Right lobe of liver (tissue), 6 donors: ENCODE measurements around the gene LENEP. TPM values are rescaled to one million over a fixed set of nuclear protein-coding genes. Genes with fewer than 3 reads are reported as not detected.

Experiments
- ATAC-seq, 4 donors: fragments of 200-7000 bp; cut with Tn5 transposase; one replicate each; pipeline ENCODE4 v1.9.1; 2020; ENCODE audit warnings: mild to moderate bottlenecking in 4 of 4, moderate library complexity in 4 of 4
- DNase-seq, 3 donors: peaks; one replicate each; pipeline ENCODE4 v3.0.0-alpha.2; 2020
- H3K27ac ChIP-seq, 3 donors: fragments of 200-600 bp; one replicate each; pipeline ENCODE4 v1.8.0; 2022
- H3K27me3 ChIP-seq, 2 donors: fragments of 200-600 bp; one replicate each; pipeline ENCODE4 v1.8.0; 2022
- H3K36me3 ChIP-seq, 4 donors: fragments of 200-600 bp; sonication (generic) in 1 of 4; one replicate each; pipeline versions ENCODE4 v1.5.1 to v1.8.0; 2017 to 2022; ENCODE audit warnings: control low read depth in 1 of 4
- H3K4me1 ChIP-seq, 4 donors: fragments of 200-600 bp; sonication (generic) in 1 of 4; one replicate each; pipeline versions ENCODE4 v1.5.1 to v1.8.0; 2017 to 2022; ENCODE audit warnings: control low read depth in 1 of 4
- H3K4me3 ChIP-seq, 3 donors: fragments of 200-600 bp; one replicate each; pipeline ENCODE4 v1.8.0; 2022
- H3K9me3 ChIP-seq, 4 donors: fragments of 200-600 bp; sonication (generic) in 1 of 4; one replicate each; pipeline versions ENCODE4 v1.5.1 to v1.8.0; 2017 to 2022; ENCODE audit warnings: control low read depth in 1 of 4
- POLR2A ChIP-seq: fragments of 450-650 bp; IDR thresholded peaks from one replicate; pipeline ENCODE4 v1.6.1; 2017; ENCODE audit warnings: antibody characterized with exemption, mild to moderate bottlenecking
- WGBS: methylation state at CpG from one replicate; pipeline ENCODE4 v1.1.6; 2018; ENCODE audit warnings: low coverage, low lambda C conversion rate; ENCODE audit not compliant: insufficient coverage; ENCODE audit errors: missing lambda C conversion rate; 5-methylcytosine and 5-hydroxymethylcytosine counted together
- intact Hi-C, 2 donors: fragments of 100-400 bp; cut with DNase I; formaldehyde crosslinking; loops; one replicate each; pipeline versions ENCODE4 v1.11.2 to v1.14.1; 2022
- total RNA-seq, 6 experiments: library from RNA; depleted of rRNA in 2 of 6; stranded (reverse); fragments of >200 nt in 2 of 6; fragmentation: NEBNext Ultra II Directional in 3 of 6; extraction: Animal tissue kit (Norgen Biotek cat#: 25700) in 3 of 6; gene quantifications; one replicate each; pipeline versions ENCODE4 v1.1.0 to v1.2.4, GENCODE V29; 2016 to 2023
- TF ChIP-seq, protein P1 (sequence below), 4 donors: fragments of 200-600 bp in 3 of 4; fragments of 450-650 bp in 1 of 4; IDR thresholded peaks; one replicate each; pipeline versions ENCODE4 v1.5.1 to v1.8.0; 2016 to 2022; ENCODE audit warnings: antibody characterized with exemption in 4 of 4, mild to moderate bottlenecking in 2 of 4
- donor health status: DM: no; HTN: yes; CAD: no.
- donor health status: DM: no; HTN: no; CAD: no.
- donor health status: DM: no; HTN: no; CAD: no.
- donor health status: DM: no; HTN: yes; CAD: no.
- donor health status: DM: no; HTN: yes; CAD: no.

LENEP gene
- total RNA-seq, 6 experiments from 2014 or later = not detected

DNA sequence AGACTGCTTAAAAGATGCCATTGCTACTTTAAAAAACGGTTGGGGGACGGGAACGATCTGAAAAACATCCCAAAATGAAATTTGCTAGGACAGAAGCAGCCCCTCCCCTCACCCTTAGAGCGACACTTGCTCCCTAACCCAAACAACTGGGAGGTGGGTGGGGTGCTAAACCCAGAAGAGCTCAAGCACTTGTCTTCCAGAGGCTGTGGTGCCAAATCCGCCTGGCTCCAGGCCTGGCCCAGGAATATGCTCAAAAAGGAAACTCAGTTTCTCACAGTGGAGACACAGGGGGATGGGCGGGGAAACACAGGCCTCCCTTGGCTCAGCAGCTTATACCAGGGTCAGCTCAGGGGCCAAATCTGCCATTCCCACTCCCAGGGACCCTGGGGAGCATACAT, 36.8 kb upstream of the LENEP start:
- DNase-seq (peak in 1 of 3 donors; percentile 59), ATAC-seq (no peak)
- Histone ChIP-seq H3K4me3 (peak overlapping the region; percentile 35 to 66 (median 54)), H3K9me3 (no peaks in the 10 kb centered on the region), H3K4me1 (peaks cover 0 to 35% (median 4%) of the 10 kb centered on the region in 4 donors), H3K27me3 (no peaks in the 10 kb centered on the region), H3K36me3 (peaks cover 0 to 12% (median 2%) of the 10 kb centered on the region in 4 donors), H3K27ac (peak overlapping the region in 2 of 3 donors; percentile 53 to 74)
- intact Hi-C loops = loop anchor here in 1 of 2 donors (10.0 kb wide), 1 partner anchor 98 kb away; the partner anchor contains the start of gene ADAM15
- no peak for TF ChIP-seq POLR2A
- TF ChIP-seq, protein P1, sequence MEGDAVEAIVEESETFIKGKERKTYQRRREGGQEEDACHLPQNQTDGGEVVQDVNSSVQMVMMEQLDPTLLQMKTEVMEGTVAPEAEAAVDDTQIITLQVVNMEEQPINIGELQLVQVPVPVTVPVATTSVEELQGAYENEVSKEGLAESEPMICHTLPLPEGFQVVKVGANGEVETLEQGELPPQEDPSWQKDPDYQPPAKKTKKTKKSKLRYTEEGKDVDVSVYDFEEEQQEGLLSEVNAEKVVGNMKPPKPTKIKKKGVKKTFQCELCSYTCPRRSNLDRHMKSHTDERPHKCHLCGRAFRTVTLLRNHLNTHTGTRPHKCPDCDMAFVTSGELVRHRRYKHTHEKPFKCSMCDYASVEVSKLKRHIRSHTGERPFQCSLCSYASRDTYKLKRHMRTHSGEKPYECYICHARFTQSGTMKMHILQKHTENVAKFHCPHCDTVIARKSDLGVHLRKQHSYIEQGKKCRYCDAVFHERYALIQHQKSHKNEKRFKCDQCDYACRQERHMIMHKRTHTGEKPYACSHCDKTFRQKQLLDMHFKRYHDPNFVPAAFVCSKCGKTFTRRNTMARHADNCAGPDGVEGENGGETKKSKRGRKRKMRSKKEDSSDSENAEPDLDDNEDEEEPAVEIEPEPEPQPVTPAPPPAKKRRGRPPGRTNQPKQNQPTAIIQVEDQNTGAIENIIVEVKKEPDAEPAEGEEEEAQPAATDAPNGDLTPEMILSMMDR (IDR thresholded peaks at IDR 0.05) = no peak
- 14% methylated on average over 4 of the region's 6 CpGs for WGBS

GRCh38 chr1:154957091-154957657, 36.2 kb upstream of the LENEP start:
- Histone ChIP-seq H3K27ac (peak overlapping the region in 1 of 3 donors; percentile 74), H3K27me3 (no peaks in the 10 kb centered on the region), H3K4me1 (peaks cover 0 to 35% (median 4%) of the 10 kb centered on the region in 4 donors), H3K36me3 (peaks cover 0 to 12% (median 2%) of the 10 kb centered on the region in 4 donors), H3K9me3 (no peaks in the 10 kb centered on the region), H3K4me3 (no peak overlapping the region)
- peak in 1 of 3 donors; percentile 42 for DNase-seq
- 72% methylated on average over 7 of the region's 9 CpGs for WGBS
- intact Hi-C loops = loop anchor here in 1 of 2 donors (10.0 kb wide), 1 partner anchor 98 kb away; the partner anchor contains the start of gene ADAM15
- no peak for TF ChIP-seq POLR2A
- TF ChIP-seq, protein P1 (IDR thresholded peaks at IDR 0.05) = no peak
- no peak for ATAC-seq

DNA sequence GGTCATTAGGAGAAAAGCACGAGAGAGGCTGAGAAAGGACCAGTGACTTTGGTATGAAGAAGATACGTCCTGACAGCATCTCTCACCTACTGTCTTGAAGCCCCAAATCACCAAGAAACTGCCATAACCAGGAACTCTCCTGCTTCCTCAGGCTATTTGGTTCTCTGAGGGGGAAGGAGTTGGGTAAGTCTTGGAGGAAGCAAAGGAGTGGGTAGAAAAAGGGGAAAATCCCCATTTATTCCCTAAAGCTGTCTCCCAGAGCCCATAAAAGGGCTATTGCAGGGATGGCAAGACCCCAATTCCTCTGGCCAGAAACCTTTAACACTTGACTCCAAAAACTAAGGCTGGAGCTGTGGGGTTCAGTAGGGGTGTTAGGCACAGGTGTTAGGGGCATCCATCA, 35.4 kb upstream of the LENEP start:
- H3K9me3 ChIP-seq = no peaks in the 10 kb centered on the region
- intact Hi-C loops = loop anchor here in 1 of 2 donors (10.0 kb wide), 1 partner anchor 97 kb away; the partner anchor contains the start of gene ADAM15
- H3K27me3 ChIP-seq = no peaks in the 10 kb centered on the region
- ATAC-seq (no peak), DNase-seq (no peak)
- H3K4me1 ChIP-seq = peaks cover 0 to 43% (median 4%) of the 10 kb centered on the region in 4 donors
- no peak overlapping the region for H3K4me3 ChIP-seq
- peaks cover 0 to 12% (median 3%) of the 10 kb centered on the region in 4 donors for H3K36me3 ChIP-seq
- no peak overlapping the region for H3K27ac ChIP-seq
- TF ChIP-seq POLR2A = no peak
- TF ChIP-seq, protein P1 (IDR thresholded peaks at IDR 0.05) = no peak
- 89% methylated on average over 2 of the region's 2 CpGs for WGBS

DNA sequence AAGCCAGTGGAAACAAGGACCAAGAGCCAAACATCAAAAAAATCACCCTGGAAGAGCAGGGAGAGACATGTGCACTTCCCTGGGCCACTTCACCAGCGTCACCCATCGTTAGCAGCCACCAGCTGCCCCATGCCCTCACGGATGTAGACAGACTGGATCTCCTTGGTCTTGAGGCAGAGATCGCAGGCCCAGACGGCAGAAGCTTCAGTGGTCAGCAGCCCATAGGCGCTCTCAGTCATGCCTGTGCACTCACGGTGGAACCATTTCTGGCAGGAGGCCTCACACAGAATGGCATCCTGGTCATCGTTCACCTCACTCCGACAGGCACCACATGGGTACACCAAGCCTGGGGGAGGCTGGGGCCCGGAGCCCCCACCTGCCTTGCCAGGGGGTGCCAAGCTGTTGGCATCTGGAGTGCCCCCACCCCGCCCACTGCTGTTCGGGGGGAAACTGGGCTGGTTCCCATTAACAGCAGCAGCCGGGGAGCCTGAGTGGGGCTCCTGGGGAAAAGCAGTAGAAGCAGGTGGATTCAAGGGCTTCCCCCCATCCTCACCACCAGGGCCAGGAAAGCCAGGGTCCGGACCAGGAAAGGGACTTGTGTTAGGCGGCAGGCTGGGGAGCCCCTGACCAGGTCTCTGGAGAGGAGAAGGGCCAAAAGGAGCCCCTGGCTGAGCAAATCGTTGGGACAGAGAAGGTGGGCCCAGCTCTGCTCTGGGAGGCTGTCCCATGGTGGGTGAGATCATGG, 34.5 kb upstream of the LENEP start:
- no peak overlapping the region for H3K4me3 ChIP-seq
- DNase-seq (peak in 2 of 3 donors; percentile 45 to 49), ATAC-seq (no peak)
- peaks cover 0 to 20% (median 7%) of the 10 kb centered on the region in 4 donors for H3K36me3 ChIP-seq
- intact Hi-C loops = loop anchor here in 1 of 2 donors (10.0 kb wide), 1 partner anchor 96 kb away; the partner anchor contains the start of gene ADAM15
- no peaks in the 10 kb centered on the region for H3K27me3 ChIP-seq
- H3K9me3 ChIP-seq = no peaks in the 10 kb centered on the region
- 93% methylated on average over 3 of the region's 16 CpGs for WGBS
- no peak overlapping the region for H3K27ac ChIP-seq
- H3K4me1 ChIP-seq = peaks cover 0 to 41% (median 4%) of the 10 kb centered on the region in 4 donors
- TF ChIP-seq, protein P1 (IDR thresholded peaks at IDR 0.05) = no peak
- TF ChIP-seq POLR2A = no peak
